SKM-1 treated with dmso at 0.1 percent for 144 hours (cell line): Measurements from ENCODE around the gene BLOC1S6.
A peak's percentile ranks its signal among the peaks of the same experiment; 100 is the strongest.
"Not testable (repeated sequence)": the region's sequence is repeated elsewhere in the genome, so short reads cannot be mapped to it uniquely, and the experiment has no call there.

Experiments
- DNase-seq: peaks from one replicate; lab custom pipeline; 2025; ENCODE audit not compliant: unreplicated experiment; lab: John Stamatoyannopoulos, UW

The BLOC1S6 gene

GRCh38 chr15:45637552-45638033, 50.4 kb downstream of the BLOC1S6 start:
- DNase-seq, result peak; percentile 92

- no peak for DNase-seq
Measured at GRCh38 chr15:45640616-45641015, 53.4 kb downstream of the BLOC1S6 start.

- peak; percentile 87 for DNase-seq
Measured at GRCh38 chr15:45641374-45641781, 54.2 kb downstream of the BLOC1S6 start.

GRCh38 chr15:45641999-45642932, 55.1 kb downstream of the BLOC1S6 start:
- no peak for DNase-seq

GRCh38 chr15:45644437-45644836, 57.3 kb downstream of the BLOC1S6 start:
- DNase-seq, result no peak

- DNase-seq, result peak; percentile 77
Measured at GRCh38 chr15:45645026-45645980, 58.1 kb downstream of the BLOC1S6 start.

- no peak for DNase-seq
Measured at GRCh38 chr15:45646220-45646619, 59.0 kb downstream of the BLOC1S6 start.

GRCh38 chr15:45647828-45648227, 60.6 kb downstream of the BLOC1S6 start:
- DNase-seq, result no peak

- DNase-seq, result no peak
Measured at GRCh38 chr15:45648521-45649200, 61.5 kb downstream of the BLOC1S6 start.

- not testable (repeated sequence) for DNase-seq
Measured at GRCh38 chr15:45650007-45650406, 62.8 kb downstream of the BLOC1S6 start.

GRCh38 chr15:45650889-45651525, 63.8 kb downstream of the BLOC1S6 start:
- DNase-seq, result no peak

- peak; percentile 44 for DNase-seq
Measured at GRCh38 chr15:45653702-45654424, 66.7 kb downstream of the BLOC1S6 start.

GRCh38 chr15:45654749-45655148, 67.6 kb downstream of the BLOC1S6 start:
- DNase-seq, result no peak

GRCh38 chr15:45657254-45657653, 70.1 kb downstream of the BLOC1S6 start:
- DNase-seq, result no peak

- no peak for DNase-seq
Measured at GRCh38 chr15:45657764-45658545, 70.8 kb downstream of the BLOC1S6 start.
